Lung (tissue), 12 donors: ENCODE data around the gene SCPEP1. TPM values are rescaled to one million over a fixed set of nuclear protein-coding genes. Genes with fewer than 3 reads are reported as not detected.

Experiments
- ATAC-seq: fragments of 200-7000 bp; cut with Tn5 transposase; one replicate; pipeline ENCODE4 v1.9.1; 2020; ENCODE audit warnings: moderate number of reproducible peaks; ENCODE audit not compliant: insufficient read depth, low FRiP score
- DNase-seq, 3 donors: peaks; one replicate each; pipeline ENCODE4 v3.0.0-alpha.2; 2013 to 2017
- H3K27ac ChIP-seq, 2 donors: one replicate each; pipeline ENCODE4 v1.5.1; 2013; ENCODE audit warnings: mild to moderate bottlenecking in 2 of 2, moderate library complexity in 2 of 2, control low read depth in 1 of 2, inconsistent platforms in 1 of 2, low read depth in 1 of 2, low read length in 1 of 2
- H3K27me3 ChIP-seq, 3 donors: one replicate each; pipeline ENCODE4 v1.5.1; 2013; ENCODE audit warnings: low read length in 2 of 3; ENCODE audit not compliant: control insufficient read depth in 3 of 3, insufficient read depth in 3 of 3
- H3K36me3 ChIP-seq, 4 donors: one replicate each; pipeline ENCODE4 v1.5.1; 2013; ENCODE audit warnings: low read length in 4 of 4, mild to moderate bottlenecking in 1 of 4, moderate library complexity in 1 of 4; ENCODE audit not compliant: control insufficient read depth in 4 of 4, insufficient read depth in 4 of 4
- H3K4me1 ChIP-seq, 5 donors: one replicate each; pipeline ENCODE4 v1.5.1; 2013; ENCODE audit warnings: low read length in 5 of 5, mild to moderate bottlenecking in 2 of 5, moderate library complexity in 1 of 5; ENCODE audit not compliant: control insufficient read depth in 5 of 5, insufficient read depth in 5 of 5
- H3K4me3 ChIP-seq: one replicate; pipeline ENCODE4 v1.5.1; 2013; ENCODE audit warnings: mild to moderate bottlenecking, control low read depth, moderate library complexity
- H3K9ac ChIP-seq, 2 donors: one replicate each; pipeline ENCODE4 v1.5.1; 2013; ENCODE audit warnings: low read length in 2 of 2, control low read depth in 1 of 2; ENCODE audit not compliant: insufficient read depth in 1 of 2
- H3K9me3 ChIP-seq, 4 donors: one replicate each; pipeline ENCODE4 v1.5.1; 2013; ENCODE audit warnings: low read length in 3 of 4, mild to moderate bottlenecking in 1 of 4, moderate library complexity in 1 of 4; ENCODE audit not compliant: control insufficient read depth in 4 of 4, insufficient read depth in 3 of 4
- WGBS, 2 donors: extraction: QIAGEN DNeasy Blood & Tissue Kit; methylation state at CpG; one replicate each; pipeline ENCODE4 v1.1.7; 2013; 5-methylcytosine and 5-hydroxymethylcytosine counted together
- polyA plus RNA-seq, 2 donors: library from polyadenylated mRNA; stranded (reverse); fragments of 200-250 nt; gene quantifications; one replicate each; pipeline ENCODE4 v1.2.1, GENCODE V29; 2013
- total RNA-seq, 2 donors: library from RNA; depleted of rRNA in 1 of 2; stranded (reverse); fragments of >200 nt in 1 of 2; gene quantifications; one replicate each; pipeline ENCODE4 v1.2.1, GENCODE V29; 2014 to 2021
- TF ChIP-seq, protein P1 (sequence below): IDR thresholded peaks from 2 replicates; pipeline ENCODE4 v1.5.1; 2012; ENCODE audit warnings: mild to moderate bottlenecking; ENCODE audit errors: control extremely low read depth, extremely low read depth
- donor health status: control.
- donor health status: control.
- donor health status: Bipolar disorder and iron deficiency.
- donor health status: healthy.
- donor health status: DM: yes; HTN: yes; CAD: no.

Gene SCPEP1
- total and polyA plus RNA-seq, 4 donors = 49.5 to 122 (median 91.2) TPM

DNA sequence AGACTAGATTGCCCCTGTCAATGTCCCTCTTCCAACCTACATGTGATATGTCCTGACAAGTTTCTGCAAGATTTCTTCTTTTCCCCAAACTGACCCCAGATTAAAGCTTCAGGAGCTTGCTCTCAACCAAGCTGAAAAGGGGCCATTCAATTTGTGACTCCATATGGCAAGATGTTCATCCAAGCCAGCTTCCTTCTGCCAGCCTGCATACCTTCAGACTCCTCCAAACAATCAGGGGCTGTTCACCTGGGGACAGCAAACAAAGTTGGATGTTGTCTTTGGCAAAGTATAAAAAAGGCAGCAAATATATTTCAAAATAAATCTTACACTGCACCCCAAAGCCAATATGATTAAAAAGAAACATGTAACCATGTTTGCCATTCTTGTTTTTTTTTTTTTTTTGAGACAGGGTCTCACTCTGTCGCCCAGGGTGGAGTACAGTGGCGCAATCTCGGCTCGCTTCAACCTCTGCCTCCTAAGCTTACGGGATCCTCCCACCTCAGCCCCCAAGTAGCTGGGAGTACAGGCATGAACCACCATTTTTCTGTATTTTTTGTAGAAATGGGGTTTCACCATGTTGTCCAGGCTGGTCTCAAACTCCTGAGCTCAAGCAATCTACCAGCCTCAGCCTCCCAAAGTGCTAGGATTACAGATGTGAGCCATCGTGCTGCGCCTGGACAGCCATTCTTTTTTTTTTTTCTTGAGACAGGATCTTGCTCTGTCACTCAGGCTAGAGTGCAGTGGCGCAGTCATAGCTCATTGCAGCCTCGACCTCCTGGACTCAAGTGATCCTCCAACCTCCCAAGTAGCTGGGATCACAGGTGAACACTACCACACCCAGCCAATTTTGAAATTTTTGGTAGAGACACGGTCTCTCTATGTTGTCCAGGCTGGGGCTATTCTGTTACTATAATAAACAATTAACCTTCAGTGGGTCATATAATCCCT lies 57.1 kb downstream of the SCPEP1 start:
- TF ChIP-seq, protein P1, sequence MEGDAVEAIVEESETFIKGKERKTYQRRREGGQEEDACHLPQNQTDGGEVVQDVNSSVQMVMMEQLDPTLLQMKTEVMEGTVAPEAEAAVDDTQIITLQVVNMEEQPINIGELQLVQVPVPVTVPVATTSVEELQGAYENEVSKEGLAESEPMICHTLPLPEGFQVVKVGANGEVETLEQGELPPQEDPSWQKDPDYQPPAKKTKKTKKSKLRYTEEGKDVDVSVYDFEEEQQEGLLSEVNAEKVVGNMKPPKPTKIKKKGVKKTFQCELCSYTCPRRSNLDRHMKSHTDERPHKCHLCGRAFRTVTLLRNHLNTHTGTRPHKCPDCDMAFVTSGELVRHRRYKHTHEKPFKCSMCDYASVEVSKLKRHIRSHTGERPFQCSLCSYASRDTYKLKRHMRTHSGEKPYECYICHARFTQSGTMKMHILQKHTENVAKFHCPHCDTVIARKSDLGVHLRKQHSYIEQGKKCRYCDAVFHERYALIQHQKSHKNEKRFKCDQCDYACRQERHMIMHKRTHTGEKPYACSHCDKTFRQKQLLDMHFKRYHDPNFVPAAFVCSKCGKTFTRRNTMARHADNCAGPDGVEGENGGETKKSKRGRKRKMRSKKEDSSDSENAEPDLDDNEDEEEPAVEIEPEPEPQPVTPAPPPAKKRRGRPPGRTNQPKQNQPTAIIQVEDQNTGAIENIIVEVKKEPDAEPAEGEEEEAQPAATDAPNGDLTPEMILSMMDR = no peak
- ATAC-seq = no peak
- Histone ChIP-seq H3K9me3 (no peaks in the 10 kb centered on the region), H3K27ac (peak overlapping the region in 1 of 2 donors; percentile 56), H3K4me3 (no peak overlapping the region), H3K4me1 (peaks cover 0 to 17% (median 2%) of the 10 kb centered on the region in 5 donors), H3K27me3 (peaks cover 0 to 7% (median 3%) of the 10 kb centered on the region in 3 donors), H3K36me3 (no peaks in the 10 kb centered on the region), H3K9ac (no peak overlapping the region)
- no peak for DNase-seq
- WGBS, 2 donors = 68 to 86% methylated on average over 10 of the region's 10 CpGs

DNA sequence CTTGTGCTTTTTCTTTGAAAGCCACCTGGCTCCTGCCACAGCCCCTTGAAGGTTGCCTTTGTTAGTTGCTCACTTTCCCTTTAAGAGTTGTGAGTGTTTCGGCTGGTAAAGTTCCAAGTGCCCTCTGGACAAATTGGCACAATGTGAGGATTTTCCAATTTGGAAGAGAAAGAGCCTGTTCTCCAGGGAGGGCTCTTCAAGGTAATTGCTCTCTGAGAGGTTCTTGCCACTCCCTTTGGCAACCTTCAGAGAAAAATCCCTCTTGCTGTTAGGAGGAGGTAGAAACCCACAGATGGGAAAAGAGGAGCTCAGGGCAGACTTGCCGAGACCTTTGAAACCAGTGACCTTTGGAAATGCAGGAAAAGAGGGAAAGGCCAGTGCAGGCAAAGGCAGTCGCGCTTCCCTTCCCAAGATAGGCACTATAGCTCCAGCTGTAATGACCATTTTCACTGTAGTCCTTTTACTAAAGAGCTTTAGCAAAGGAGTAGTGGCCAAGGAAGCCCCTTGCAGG lies 58.1 kb downstream of the SCPEP1 start:
- Histone ChIP-seq H3K4me1 (peaks cover 0 to 17% (median 2%) of the 10 kb centered on the region in 5 donors), H3K9me3 (no peaks in the 10 kb centered on the region), H3K9ac (no peak overlapping the region), H3K4me3 (no peak overlapping the region), H3K27me3 (peaks cover 0 to 7% (median 3%) of the 10 kb centered on the region in 3 donors), H3K36me3 (no peaks in the 10 kb centered on the region), H3K27ac (peak overlapping the region; percentile 22 to 64)
- DNase-seq (peak; percentile 63 to 85 (median 69)), ATAC-seq (peak; percentile 30)
- TF ChIP-seq, protein P1 = no peak
- 54 to 82% methylated on average over 4 of the region's 4 CpGs for WGBS, 2 donors

DNA sequence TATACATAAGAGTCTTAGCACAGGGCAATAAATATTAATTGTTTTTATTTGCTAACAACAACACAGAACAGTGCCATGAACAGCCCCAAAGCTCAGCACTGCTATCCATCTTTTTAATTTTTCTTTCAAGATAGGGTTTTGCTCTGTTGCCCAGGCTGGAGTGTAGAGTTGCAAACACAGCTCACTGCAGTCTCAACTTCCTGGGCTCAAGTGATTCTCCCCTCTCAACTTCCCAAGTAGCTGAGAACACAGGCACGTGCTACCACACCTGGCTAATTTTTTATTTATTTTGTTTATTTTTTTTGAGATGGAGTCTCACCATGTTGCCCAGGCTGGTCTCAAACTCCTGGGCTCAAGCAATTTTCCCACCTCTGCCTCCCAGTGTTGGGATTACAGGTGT lies 59.5 kb downstream of the SCPEP1 start:
- ATAC-seq (no peak), DNase-seq (no peak)
- WGBS, 2 donors = 52 to 59% methylated on average over 1 of the region's 1 CpG
- TF ChIP-seq, protein P1 = no peak
- Histone ChIP-seq H3K9me3 (no peaks in the 10 kb centered on the region), H3K4me3 (no peak overlapping the region), H3K4me1 (peaks cover 0 to 17% (median 2%) of the 10 kb centered on the region in 5 donors), H3K9ac (no peak overlapping the region), H3K36me3 (no peaks in the 10 kb centered on the region), H3K27me3 (peaks cover 0 to 7% (median 3%) of the 10 kb centered on the region in 3 donors), H3K27ac (no peak overlapping the region)
